HG03571 (cell line): ENCODE measurements around the gene VWA5A.

Source experiments
- ATAC-seq: cut with Tn5 transposase; IDR thresholded peaks from one replicate; pipeline ENCODE4 v1.9.1; 2021; ENCODE audit not compliant: unreplicated experiment

VWA5A gene

GRCh38 chr11:124114942-124115781 is at the start of gene VWA5A:
VWA5A (plus strand) TSS chr11:124115450; CDS start chr11:124117512, 2,062 bp downstream.
- peak; percentile 100 for ATAC-seq

GRCh38 chr11:124068601-124069110 is 46.6 kb upstream of the VWA5A start:
- ATAC-seq = no peak

GRCh38 chr11:124069429-124070401 is 45.5 kb upstream of the VWA5A start:
- ATAC-seq = peak; percentile 61

- ATAC-seq = peak; percentile 87
Observed at GRCh38 chr11:124070915-124071622, 44.2 kb upstream of the VWA5A start.

- peak; percentile 0 for ATAC-seq
Observed at GRCh38 chr11:124071623-124071948, 43.7 kb upstream of the VWA5A start.

- no peak for ATAC-seq
Observed at GRCh38 chr11:124072147-124072546, 43.1 kb upstream of the VWA5A start.

GRCh38 chr11:124074554-124074953 is 40.7 kb upstream of the VWA5A start:
- no peak for ATAC-seq

- no peak for ATAC-seq
Observed at GRCh38 chr11:124075492-124075840, 39.8 kb upstream of the VWA5A start.

- peak; percentile 58 for ATAC-seq
Observed at GRCh38 chr11:124075841-124076651, 39.2 kb upstream of the VWA5A start.

GRCh38 chr11:124077266-124077665 is 38.0 kb upstream of the VWA5A start:
- ATAC-seq = no peak

- ATAC-seq = no peak
Observed at GRCh38 chr11:124078591-124078990, 36.7 kb upstream of the VWA5A start.

GRCh38 chr11:124079631-124080326 is 35.5 kb upstream of the VWA5A start:
- ATAC-seq = no peak

GRCh38 chr11:124080327-124081001 is 34.8 kb upstream of the VWA5A start:
- no peak for ATAC-seq

GRCh38 chr11:124081483-124081882 is 33.8 kb upstream of the VWA5A start:
- ATAC-seq = no peak

- no peak for ATAC-seq
Observed at GRCh38 chr11:124082371-124082770, 32.9 kb upstream of the VWA5A start.

- ATAC-seq = no peak
Observed at GRCh38 chr11:124085583-124085982, 29.7 kb upstream of the VWA5A start.

- ATAC-seq = no peak
Observed at GRCh38 chr11:124085997-124086846, 29.0 kb upstream of the VWA5A start.

GRCh38 chr11:124090996-124091395 is 24.3 kb upstream of the VWA5A start:
- no peak for ATAC-seq
